ENCODE data around the gene ANO6.

Gene ANO6

DNA sequence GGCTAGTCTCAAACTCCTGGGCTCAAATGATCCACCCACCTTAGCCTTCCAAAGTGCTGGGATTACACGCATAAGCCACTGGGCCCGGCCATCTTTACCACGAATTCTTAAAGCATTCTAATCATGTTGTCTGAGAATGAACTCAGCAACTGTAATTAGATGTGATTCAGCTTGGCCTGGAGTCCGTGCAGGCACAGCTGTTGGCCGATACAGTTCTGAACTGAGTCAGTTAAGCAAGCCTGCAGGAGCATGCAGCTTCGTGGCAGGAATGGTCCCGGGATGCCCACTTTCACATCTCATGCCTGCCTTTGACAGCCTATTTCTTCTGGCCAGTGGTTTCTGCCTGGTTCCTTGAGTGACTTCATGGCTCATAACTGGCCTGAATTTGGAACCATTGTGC, 194.1 kb downstream of the ANO6 start:
- DNase-seq, result no peak

DNA sequence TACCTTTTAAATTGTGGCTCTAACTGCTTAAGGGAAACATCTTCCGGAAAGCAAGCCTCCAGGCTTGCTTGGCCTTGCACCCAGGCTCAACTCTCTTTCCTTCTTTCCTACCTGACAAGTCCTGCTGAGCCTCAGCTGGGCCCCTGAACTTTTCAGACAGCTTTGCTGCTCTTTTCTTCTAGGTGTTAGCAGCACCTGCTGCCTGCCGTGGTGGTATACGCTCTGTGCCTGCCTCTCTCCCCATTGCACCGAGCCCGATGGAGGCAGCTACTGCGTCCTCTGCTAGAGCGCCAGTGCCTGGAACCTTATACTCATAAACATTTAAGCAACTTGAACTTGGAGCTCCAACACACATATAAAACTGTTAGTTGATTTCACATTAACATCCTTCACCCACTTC, 195.7 kb downstream of the ANO6 start:
- DNase-seq, result no peak

DNA sequence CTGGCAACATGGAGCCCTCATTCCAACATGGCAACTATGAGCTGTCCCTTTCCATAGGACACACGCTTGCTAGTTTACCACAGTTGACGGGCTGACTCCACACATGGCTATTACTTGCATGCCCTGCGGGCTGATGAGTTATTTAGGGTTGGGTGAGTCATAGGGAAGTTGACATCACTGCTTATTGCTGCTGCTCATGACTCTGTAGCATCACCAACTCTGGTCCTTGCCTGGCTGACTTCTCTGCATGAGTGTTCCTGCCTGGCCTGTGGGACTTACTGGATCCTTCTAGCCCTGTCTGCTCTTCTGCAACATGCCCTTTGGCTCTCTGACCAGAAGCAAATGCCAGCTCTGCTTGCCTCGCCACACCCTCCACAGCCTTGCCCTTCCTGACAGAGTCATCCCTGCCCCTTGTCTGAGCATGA, 199.5 kb downstream of the ANO6 start:
- peak; percentile 88 for DNase-seq

DNA sequence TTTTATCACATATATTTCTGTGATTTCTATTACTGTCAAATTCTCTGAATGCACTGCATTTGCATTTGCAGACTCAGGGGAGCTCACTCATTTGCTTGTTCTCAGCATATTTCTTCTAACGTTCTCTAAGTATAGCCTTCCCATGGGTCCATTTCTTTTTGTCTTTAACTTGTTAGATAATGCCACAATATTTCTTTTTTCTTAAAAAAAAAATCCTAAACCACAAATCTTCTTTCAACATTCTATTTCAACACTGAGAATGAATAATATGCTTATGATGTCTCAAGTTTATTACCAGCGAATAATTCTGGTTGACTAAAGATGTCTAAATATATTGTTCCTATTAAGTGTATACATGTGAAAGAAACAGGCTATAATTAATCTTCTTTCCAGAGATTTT, 200.2 kb downstream of the ANO6 start:
- no peak for DNase-seq

DNA sequence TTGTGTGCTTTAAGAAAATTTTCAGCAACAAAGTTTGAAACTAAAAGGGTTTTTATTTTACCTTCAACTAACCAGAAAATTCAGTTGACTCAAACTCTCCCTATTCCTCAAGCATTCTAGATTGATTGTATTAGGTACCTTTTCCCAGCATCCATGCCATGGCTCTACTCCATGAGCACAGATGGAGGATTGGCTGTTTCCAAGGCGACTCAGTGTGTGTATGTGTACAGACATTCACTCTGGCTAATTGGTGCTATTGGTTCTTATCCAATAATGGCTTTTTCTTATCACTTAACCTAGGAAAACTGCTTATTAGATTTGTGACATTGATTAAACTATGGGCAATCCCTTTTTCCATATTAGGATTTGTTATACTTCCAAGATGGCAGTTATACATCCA, 202.6 kb downstream of the ANO6 start:
- no peak for DNase-seq

DNA sequence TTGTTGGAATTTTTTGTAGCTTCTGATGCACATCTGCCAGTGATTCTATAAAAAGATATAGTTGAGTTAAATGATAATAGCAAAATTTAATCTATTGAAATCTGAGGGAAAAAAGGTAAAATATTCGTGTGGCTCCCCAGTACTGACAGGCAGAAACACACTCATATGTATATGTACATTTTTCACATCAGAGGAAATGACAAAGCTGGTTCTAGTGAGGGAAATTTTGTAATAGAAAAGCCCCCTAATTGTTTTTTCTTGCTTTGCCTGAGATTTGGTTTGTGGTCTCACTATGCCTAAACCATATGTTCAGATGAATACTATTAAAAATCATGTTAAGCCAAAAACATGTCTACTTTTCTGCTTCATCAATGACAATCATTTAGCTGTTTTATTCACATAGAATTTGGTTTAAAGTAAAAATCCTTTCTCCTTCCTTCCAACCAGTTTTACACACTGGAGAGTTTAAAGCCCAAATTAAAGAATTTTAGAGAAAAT, 203.5 kb downstream of the ANO6 start:
- peak; percentile 24 for DNase-seq

DNA sequence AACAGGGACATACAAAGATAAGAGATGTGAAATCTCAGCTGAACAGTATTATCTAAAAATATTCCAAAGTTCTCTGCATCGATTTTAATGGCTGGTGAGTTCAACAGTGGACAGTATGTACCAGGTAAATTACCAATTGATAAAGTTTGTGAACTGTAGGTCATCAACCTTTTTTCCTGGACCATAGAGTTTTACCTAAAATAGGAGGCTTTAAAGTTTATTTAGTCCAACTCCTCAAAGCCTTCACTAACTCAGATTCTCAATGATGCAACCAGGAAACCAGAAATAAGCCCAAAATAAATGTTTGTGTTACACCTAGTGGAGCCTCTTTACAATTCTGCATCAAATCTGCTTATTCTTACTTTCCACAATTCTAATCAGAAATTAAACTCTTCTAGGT, 205.8 kb downstream of the ANO6 start:
- DNase-seq, result no peak

DNA sequence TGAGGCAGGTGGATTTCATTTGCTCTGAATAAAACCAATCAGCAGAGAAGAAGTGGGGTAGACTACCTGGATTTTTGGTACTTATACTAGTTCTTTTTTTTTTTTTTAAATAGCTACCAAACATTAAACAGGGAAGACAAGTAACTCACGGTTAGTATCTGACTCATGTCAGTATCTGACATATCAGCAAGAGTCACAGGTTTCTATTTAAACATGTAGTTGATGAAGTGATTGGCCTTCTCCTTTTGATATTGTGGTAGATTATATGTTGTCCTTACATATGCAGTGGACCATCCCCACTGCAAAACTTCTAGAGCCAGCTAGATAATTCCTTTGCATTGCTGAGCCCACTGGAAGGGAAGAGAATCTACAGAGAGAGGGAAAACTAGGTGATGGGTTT, 208.0 kb downstream of the ANO6 start:
- peak; percentile 25 for DNase-seq

DNA sequence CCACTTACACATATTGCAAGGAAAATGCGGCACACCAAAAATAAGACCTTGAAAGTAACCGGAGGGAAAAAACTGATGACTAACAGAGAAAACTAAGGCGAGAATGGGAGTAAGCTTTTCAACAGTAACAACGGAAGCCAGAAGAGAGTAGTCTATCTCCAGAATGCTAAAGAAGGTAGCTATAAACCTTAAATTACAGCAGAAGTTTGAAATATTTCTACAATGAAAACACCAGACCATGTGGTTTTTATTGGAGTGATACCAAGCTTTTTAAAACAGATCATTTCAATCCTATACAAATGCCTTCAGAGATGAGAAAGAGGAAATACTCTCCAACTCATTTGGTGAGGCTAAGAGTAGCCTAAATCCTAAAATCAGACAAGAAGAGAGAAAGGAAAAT, 209.5 kb downstream of the ANO6 start:
- no peak for DNase-seq

DNA sequence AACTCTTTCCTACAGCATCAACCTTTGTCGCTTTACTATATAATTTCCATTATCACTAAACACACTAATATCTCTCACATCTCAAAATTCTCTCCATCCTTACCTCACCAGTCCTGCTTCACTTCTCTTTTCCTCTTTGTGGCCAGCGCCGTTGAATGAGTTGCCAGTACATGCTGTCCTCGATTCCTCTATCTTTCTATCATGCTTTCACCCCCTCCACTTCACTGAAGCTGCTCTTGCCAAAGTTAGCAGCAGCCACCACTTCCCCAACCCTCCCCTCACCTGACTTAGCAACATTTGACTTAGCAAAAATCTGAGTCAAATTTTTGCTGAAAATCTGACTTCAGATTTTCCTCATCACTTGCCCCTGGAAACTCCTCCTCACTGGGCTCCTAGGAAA, 210.4 kb downstream of the ANO6 start:
- no peak for DNase-seq

DNA sequence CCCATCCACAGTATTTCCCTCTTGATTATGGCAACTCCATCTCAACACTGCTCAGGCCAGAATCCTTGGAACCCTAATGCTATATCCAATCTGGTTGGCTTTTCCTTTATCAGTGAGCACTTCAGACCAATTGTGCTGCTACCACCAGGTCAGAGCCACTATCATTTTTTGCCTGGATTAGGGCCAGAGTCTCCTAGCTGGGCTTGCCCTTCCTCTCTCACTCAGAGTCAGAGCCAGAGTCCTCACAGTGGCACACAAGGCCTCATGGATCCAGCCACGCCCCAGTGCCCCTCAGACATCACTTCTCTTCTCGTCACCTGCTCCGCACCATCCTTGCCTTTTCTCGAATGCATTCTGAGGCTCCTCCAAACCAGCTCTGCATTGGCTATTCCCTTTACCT, 211.1 kb downstream of the ANO6 start:
- DNase-seq, result no peak

DNA sequence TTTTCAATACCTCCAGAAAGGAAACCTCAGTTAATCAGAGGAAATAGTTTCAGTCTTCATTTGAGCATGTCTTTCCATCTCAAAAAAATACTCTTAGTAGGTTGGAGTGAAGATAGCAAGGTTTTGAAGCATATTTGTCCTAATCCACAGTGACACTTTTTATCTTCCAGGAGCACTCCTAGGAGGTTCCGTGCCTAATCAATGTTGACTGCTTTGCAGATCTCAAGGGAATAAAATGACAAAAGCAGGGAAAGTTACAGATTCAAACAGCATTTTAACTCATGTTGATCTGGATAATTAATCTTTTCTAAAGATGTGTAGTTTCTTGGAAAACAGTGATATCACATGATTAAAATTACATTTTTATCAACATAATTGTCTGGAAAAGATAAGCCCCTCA, 213.9 kb downstream of the ANO6 start:
- no peak for DNase-seq

DNA sequence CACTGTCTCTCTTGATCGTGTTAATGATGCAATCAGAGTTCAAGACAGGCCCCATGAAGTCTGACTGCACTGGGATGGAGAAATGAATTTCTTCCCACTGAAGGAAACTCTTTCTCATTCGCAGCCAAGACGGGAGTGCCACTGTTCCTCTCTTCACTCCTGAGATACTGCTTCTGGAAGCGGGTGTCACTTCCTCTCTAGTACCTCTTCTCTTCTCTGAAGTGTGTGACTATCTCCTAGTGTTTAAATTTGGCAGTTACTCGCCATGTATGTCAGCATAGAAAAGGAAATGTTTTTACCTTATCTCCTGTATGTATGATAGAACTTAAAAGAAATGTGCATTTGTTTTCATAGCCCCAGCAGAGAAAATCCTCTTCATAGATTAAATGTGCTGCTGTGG, 215.2 kb downstream of the ANO6 start:
- no peak for DNase-seq

DNA sequence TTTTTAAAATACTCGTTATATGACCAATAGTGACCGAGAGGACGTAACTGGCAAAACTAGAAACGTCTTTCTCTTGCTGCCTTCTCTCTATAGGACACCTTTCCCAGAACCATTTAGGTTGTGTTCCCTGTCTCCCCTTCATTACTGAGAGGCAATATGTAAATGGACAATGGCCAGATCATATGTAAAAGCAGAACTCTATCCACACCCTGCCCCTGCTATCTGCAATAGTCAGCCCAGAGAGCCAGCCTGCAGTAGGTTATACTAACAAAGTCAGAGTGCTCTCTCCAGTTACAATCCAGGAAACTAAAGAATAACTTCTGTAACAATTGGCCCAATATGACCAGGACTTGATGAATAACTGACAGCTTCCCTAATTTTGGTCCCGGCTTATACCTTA, 216.8 kb downstream of the ANO6 start:
- no peak for DNase-seq

DNA sequence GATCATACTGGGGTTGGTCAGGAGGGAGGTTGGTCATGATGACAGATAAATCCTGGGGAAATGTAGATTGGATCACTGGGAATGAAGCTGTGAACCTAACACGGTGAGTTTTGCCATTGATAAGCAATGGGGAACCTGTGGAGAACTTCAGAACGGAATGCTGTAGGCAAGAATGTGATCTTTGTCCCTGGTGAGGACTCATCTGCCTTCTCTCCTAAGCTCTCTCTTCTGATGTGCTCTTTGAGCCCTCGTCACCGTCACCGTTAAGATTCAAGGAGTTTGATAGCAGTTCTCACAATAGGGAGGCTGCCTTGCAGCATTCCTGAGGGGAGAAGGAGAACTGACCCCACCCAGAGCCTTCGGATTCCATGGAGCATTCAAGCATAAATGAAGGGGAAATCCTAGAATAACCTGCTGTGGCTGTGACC, 217.6 kb downstream of the ANO6 start:
- no peak for DNase-seq

DNA sequence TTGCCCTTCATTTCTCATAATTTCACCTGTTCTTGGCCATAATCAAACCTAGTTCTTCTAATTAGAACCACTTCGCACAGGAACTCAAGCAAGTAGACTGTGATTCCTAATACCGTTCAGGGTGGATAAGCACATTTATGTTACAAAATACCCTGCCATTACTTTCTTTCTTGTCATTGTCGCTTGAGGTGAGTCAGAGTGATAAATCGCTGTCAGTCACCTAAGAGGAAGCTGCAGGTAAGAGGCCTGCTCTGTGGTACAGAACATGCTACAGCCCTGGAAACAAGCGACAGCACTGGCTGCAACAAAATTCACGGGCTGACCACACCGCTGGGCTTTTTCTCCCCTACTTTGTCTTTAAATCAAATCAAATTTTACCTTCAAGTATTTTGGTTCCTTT, 218.2 kb downstream of the ANO6 start:
- no peak for DNase-seq

DNA sequence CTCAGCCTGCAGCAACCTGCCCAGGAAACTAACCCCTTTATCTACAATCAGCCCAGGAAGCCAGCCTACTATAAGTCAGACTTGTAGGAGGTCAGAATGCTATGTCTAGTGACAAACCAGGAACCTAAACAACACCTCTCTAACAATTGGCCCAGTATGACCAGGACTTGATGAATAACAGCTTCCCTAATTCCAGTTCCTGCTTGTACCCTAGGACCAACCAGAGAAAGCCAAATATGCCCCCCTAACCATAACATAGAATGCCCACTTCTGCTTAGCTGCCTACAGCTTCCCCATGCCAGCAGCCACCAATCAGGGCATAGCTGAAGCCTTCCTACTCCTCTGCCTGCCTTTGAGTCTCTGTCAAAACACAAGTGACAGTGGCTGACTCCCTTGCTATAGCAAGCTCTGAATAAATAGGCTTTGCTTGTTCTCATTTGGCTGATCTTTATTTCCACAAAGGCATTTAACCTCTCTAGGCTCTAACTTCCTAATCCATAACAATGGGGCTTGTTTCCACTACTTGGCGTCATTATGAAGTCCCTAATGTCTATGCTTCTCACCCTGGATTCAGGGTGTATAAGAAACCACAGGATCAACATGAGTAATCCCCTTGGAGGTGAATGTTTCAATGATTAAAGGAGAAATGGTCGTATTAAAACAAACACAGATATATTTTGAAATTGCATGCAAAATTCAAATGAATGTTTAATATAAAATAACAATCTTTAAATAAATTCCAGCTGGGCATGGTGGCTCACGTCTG, 220.2 kb downstream of the ANO6 start:
- no peak for DNase-seq

DNA sequence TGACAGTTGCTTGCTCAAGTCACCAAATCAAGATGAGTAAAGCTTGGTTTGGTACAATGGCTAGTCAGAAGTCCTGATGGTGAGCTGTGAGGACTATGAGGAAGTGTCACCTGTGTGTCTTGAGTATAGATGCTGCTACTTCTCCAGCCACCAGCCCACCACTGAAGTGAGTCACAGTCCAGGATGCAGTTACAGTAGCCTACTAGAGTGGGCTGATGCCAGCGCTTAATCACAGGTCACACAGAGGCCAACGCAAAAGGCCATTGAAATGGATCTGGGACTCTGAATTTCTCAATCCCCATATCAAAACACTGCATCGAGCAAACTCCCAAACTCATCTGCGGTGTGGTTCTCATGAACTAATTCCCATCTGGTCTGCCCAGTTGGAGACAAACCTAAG, 223.1 kb downstream of the ANO6 start:
- no peak for DNase-seq

DNA sequence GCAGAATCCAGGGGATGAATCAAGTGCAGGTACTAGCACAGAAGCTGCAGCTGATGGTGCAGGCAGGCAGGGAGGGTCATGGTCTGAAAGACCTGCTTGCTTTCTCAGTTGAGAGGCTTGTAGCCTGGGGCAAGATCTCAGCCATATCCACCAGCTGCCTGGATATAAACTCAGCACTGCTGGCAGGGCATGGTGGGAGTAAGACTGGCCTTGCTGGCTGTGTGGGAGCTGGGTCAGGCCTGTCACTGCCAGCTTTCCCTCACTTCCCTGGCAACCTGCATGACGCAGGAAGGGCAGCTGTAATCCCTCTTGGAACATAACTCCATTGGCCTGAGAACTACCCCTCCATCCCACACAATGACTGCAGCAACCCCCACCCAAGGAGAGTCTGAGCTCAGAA, 230.1 kb downstream of the ANO6 start:
- no peak for DNase-seq

DNA sequence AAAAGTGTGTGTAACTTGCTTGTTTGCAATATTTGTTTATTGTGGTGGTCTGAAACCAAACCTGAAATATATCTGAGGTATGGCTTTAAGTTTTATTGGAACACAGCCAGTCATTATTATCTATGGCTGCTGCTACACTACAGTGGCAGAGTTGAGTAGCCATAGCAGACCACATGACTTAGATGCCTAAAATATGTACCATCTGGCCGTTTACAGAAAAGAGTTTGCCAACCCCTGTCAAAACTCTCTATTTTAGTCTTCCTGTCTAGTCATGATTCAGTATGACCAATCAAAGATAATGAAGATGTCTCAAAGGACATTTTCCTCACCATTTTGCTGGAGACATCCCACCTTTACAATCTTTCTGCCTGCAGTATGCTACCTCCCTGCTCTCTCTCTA, 242.3 kb downstream of the ANO6 start:
- DNase-seq, result no peak

DNA sequence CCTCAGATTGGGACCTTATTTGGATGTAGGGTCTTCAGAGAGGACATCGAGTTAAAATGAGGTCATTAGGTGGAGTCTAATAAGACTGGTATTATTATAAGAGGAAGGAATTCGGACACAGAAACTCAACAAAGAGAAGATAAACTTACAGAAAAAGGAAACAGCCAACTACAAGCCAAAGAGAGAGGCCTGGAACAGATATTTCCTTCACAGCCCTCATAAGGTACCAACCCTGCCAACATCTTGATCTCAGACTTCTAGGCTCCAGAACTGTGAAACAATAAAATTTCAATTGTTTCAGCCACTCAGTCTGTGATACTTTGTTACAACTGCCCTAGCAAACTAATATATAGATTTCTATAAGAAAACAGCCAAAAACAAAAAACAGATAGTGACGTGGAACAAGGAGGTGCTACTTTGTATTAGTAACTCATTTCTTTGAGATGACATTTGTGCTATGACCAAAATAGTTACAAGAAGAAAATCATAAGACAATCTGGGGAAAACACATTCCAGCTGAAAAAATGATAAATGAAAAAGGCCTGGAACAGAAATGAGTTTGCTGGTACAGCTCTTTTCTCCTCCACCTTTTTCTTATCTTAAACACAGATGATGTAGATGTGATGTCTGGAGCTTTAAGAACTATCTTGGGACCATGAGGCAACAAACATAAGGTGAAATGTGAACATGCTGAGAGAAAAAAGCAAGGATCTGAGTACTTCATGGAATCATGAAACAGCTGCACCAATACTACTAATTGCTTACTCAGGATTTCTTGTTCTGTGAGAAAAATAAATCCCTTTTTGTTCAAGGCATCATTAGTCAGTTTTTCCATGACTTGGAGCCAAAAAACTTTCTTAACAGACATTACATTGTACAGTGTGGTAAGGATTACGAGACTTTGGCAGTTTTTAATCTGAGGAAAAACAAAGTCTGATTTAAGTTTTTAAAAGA, 243.2 kb downstream of the ANO6 start:
- no peak for DNase-seq

DNA sequence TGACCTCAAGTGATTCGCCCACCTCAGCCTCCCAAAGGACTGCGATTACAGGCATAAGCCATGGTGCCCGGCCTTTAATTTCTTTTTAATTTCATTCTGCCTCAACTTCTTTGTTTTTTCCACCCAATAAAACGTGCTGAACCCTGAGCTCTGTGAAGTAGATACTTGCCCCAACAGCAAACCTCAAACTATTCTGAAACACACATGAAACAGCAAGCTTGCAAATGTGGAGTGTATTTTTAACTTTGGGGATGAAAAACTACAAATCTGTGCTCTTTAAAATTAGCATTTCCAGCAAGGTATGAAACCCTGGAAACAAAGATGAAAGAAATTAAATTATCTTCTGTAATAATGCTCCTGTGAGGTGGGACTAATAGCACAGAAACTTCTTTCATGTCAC, 246.6 kb downstream of the ANO6 start:
- DNase-seq, result no peak

DNA sequence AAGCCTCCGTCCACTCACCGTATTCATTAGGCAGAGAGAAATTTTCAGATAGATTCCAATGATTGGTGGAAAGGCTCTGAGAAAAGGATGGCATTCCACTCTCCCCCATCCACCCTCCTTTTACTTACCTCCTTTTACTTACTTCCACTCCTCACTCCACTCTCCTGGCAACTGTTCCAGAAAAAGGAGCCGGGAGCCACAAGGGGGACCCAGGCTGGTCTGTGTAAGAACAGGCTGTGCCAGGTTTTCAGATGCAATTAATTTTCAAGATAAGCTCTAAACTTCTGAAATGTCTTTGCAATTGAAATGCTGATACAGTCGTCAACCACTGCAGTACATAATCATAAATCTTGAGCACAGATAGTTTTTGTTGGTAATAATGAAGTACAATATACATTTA, 248.8 kb downstream of the ANO6 start:
- DNase-seq, result no peak
